Middle frontal gyrus (tissue), 1 donor: ENCODE measurements around the gene KCNMA1.

Experiments used
- DNase-seq: peaks from one replicate; pipeline ENCODE4 v3.0.0-alpha.2; 2015; ENCODE audit warnings: low spot score; ENCODE audit errors: extremely low spot score

The KCNMA1 gene

DNA sequence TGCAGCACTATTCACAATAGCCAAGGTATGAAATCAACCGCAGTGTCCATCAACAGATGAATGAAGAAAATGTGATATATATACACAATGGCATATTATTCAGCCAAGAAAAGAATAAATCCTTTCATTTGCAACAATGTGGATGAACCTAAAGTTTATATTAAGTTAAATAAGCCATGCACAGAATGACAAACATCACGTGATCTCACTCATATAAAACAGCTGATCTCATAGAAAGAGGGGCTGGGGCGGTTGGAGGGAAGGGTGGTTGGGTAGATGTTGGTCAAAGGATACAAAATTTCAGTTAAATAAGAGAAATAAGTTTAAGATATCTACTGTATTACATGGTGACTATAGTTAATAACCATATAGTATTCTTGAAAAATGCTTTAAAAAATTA, 502.1 kb downstream of the KCNMA1 start:
- no peak for DNase-seq

DNA sequence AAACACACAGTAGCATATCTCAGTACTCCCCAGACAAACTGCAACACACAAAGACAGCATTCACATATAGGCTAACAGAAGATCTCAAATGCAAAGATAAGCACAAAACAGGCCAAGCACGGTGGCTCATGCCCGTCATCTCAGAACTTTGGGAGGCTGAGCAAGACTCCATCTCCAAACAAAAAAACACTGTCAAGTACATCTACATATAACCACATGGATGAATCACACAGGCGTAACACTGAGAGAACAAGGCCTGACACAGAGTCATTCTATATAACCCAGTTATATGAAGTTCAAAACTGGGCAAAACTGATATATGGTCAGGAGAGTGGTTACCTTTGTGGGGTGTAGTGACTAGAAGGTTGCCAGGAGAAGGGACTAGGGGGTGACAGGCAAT, 506.4 kb downstream of the KCNMA1 start:
- no peak for DNase-seq

GRCh38 chr10:77127243-77127642, 510.4 kb downstream of the KCNMA1 start:
- no peak for DNase-seq

DNA sequence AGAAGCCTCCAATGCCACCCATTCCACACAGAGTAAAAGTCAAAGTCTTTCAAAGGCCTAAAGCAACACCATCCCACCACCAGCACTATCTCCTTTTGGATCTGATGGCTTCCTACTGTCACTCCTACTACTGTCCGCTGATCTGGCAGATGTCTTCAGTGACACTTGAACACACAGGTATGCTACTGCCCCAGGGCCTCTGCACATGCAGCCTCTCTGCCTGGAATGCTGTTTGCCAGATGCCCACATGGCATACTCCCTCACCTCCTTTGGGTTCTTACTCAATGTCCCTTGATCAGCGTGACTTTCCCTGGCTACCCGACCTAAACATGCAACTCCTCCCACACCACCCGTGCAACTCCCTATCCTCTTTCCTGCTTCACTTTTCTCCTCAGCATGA, 512.4 kb downstream of the KCNMA1 start:
- DNase-seq, result no peak

DNA sequence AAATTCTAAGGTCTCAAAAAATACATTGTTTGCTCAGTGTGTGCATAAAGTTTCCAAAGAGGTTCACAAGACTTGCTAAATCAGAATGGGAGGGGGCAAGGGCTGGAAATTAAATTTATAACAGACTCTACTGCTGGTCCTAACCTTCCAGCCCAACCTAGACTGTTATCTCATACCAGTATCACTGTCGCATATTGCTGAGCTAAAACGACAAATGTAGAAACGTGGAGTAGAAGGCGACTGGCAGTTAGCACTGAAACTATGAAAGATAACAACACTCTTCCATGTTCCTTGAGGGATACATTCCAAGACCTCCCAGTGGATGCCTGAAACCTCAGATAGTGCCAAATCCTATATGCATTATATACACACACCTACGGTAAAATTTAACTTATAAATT, 514.3 kb downstream of the KCNMA1 start:
- no peak for DNase-seq

DNA sequence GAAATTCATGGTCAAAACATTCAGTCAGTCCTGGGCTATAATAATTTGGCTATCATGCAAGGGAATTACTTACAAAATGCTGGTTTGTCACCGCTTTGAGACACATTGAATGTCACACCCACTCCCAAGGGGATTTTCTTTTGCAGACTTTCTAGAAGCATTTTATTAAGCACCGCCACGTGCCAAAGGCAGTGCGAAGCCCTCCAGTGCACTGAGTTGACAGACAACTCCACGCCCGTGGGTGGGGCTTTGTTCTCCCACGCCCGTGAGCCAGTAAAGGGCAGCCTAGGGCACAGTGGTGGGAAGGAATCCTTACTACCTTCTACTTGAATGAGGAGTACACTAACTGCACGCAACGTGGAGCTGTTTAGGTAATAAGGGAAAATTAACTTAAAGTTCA, 515.8 kb downstream of the KCNMA1 start:
- DNase-seq, result no peak

- DNase-seq, result no peak
Observed at GRCh38 chr10:77120666-77121376, 516.8 kb downstream of the KCNMA1 start.

DNA sequence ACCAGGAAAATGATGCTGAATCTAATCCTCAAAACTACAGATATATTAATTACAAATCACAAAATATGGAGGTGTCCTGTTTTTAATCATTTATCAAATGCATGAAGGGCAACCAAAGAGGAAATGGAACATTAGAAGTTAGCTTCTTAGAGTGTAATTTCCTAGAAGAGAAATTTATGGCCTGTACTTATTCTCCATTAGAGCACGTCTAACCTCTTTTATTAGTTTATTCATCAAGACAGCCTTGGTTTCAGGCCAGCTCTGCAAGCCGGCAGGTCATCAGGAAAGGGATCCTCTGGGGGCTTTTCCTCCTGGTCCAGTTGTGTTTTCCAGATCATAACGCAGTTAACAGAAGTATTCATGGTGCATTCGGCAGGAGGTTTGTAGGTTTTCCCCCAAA, 517.6 kb downstream of the KCNMA1 start:
- DNase-seq, result no peak

- DNase-seq, result no peak
Observed at GRCh38 chr10:77118603-77119282, 518.9 kb downstream of the KCNMA1 start.

- DNase-seq, result no peak
Observed at GRCh38 chr10:77117501-77117900, 520.1 kb downstream of the KCNMA1 start.

DNA sequence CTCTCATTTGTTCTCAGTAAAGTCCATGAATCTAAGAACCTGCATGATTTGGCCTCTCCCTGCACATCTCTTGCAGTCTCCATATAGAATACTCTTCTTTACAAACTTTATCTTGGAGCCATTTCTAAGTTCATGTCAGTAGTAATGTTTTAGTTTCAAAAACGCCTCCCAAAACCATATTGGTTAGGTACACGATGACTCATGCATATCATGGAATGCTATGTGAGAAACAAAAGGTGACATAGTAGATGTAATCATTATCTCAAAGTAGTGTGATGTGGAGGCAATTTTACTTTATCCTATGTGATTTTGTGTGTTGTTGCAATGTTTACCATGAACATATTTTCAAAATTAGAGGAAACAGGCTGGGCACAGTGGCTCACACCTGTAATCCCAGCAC, 520.7 kb downstream of the KCNMA1 start:
- DNase-seq, result no peak

- DNase-seq, result no peak
Observed at GRCh38 chr10:77114181-77114821, 523.3 kb downstream of the KCNMA1 start.

DNA sequence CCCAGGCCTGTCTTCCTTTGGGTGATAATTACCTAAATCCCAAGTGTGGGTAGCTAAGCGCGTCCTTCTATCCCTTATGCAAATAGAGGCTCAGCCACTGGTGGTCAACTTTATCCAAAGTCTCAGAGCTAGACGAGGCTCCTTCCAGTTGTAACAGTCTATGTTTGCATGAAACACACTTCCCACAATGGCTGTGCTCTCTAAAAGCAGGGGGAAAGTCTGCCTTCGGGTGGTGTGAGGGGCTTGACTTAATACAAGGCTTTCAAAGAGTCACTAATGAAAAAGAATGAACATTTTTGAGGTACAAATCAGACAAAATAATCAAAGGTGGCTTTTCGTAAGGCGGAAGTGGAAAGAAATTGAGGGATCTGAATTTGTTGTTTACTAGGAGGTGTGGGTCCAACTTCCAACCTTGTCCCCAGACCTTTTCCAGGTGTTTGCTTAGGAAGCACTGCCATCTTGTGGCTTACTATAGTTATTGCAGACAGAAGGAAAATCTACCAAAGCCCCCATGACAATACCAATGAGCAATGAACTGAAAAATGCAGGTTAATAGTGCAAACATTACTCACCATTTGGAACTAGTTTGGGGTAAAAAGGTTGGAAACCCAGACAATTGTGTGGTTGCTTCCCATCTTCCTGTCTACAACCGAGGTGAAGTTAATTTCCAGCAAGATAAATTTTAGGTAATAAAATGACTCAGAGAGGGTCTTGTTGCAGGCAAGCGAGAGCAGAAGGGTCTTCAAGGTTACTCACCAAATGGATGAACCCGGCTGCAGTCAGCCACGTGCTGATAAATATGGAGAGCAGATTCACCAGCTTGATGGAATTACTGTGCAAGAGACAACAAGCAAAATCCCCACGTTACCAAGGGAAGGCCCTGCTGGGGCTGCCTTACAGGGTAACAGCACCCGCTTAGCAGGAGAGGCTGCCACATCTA, 525.7 kb downstream of the KCNMA1 start:
- DNase-seq, result no peak

GRCh38 chr10:77110757-77111156, 526.9 kb downstream of the KCNMA1 start:
- no peak for DNase-seq

DNA sequence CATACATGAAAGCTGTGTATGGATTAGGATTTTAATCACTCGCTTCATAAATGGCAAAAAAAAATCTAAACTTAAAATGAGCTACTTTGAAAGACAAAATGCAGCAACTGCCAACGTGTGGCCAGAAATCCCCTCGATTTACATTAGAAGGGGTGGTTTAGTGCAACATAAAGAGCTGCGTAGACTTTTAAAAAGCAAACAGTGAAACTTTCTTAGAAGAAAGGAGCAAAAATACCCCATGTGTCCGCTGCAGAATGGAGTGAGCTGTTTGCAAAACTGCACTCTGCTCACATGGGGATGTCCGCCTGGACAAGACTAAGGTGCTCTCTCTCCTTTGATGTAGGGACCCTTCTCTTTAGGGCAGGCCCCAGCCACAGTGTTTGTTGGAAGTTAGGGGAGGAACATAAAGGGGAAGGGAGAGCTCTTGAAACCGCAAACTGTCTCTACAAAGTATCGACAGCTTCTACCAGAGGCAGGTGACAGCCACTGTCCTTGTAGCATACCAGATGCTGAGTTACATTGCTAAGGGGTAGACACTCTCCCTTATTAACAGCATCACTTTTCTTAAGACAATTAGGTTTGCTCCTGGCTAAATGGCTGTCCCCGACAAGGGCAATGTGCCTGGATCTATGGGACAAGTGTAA, 528.1 kb downstream of the KCNMA1 start:
- DNase-seq, result no peak

GRCh38 chr10:77106676-77107075, 530.9 kb downstream of the KCNMA1 start:
- DNase-seq, result no peak

DNA sequence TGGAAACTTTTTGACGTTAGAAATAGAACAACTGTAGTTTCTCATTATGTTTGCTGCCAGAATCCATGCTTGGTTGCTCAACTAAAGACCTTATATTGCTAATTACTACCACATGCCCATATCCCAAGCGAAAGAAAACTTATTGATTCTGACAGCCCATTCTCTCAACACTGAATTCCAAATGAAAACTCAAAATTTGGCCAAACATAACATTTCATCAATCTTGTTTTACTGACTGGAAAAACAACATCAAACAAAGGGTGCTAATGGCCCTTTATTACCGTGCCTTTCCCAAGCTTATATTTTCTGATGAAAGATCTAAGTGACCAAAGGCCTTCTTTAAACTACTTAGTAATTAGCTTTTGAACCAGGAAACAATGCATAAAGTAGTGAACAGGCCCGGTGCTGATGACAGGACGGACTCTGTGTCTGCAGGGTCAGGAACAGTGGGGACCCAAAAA, 531.8 kb downstream of the KCNMA1 start:
- no peak for DNase-seq

DNA sequence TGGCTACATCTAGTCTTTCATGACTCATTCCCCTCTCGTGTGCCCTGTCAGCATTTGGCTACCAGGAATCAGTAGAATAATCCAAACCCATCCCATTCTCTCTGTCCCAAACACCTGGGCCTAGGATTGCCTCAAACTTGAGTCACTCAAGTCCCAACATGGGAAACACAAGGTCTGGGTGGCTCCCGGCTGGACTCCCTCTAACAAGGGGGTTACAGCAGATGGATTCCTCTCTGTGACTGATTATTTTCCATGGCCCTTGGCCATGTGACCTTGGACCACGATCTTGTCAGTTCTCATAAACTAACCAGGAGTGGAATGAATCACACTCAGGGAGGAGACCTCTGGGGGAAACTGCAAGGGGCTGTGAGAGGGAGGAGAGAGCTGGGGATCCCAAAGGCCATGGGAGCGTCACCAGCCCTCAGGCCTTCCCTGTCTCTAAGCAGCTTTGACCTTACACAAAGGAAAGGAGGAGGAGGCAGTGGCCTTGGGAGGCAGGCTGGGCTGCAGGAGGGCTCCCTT, 533.1 kb downstream of the KCNMA1 start:
- DNase-seq, result no peak

DNA sequence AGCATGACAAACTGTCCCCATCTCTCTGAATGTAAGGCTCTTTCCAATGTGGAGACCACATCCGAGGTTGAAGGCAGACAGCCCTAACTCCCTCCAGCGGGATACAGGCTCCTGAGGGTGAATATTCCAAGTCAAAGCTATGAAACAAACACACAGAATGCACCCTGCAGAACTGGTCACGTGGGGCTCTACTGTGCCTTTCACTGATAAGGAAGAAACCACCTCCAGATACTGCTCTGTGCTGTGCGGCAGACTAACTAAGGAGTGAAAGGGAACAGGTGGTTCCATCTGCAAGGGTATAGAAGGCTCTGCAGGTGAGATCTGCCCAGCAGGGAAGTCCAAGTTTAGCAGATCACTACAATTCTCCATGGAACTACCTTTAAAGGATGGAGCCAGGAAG, 534.4 kb downstream of the KCNMA1 start:
- DNase-seq, result no peak

GRCh38 chr10:77101341-77101740, 536.3 kb downstream of the KCNMA1 start:
- no peak for DNase-seq

- no peak for DNase-seq
Observed at GRCh38 chr10:77099136-77099535, 538.5 kb downstream of the KCNMA1 start.
